Articular chondrocyte of knee joint (primary cell): ENCODE measurements around the gene SP2. TPM values are rescaled to one million over a fixed set of nuclear protein-coding genes. Genes with fewer than 3 reads are reported as not detected.

Experiments used
- total RNA-seq: library from RNA; depleted of rRNA; stranded (reverse); fragments of >200 nt; gene quantifications from 2 replicates; pipeline ENCODE4 v1.2.3, GENCODE V29; 2012

SP2 gene
- 2.2 and 2.6 TPM in 2 replicates for total RNA-seq

DNA sequence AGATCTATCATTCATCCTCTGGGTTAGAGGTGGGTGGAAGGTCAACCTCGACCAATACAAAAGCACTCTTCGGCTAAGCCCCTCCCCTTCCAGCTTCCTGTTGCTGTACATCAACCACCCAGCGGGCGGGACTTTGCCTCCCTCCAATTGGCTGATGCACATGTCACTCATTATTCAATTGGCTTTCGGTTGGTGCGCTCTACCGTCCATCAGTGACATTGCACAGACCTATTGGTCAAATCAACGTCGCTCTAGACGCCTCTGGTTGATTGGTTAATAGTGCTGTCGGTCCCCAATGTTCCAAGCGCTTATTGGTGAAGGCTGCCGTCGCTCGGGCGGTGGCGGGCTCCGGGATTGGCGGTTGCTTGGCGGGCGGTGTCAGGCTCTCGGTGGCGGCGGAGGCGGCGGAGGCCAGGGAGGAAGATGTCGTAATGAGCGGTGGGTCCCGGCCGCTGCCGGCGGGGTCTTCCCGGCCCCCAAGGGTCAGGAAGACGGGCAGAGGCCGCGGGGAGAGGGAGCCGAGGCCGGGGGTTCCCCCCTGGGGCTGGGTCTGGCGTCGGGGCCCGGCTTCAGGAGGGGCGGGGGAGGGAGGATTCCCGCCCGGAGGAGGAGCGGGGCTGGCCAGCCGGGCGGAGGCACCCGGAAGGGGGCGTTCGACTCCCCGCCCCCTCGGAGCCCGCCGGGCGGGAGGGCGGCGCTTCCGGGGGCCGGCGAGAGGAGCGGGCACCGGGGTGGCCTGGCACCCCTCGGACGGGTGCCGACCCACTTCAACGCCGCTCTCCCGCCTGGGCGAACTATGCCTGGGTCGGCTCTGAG, at the start of gene SP2:
Gene SP2, plus strand, starts transcription at position 381 of the 816 bp plus-strand sequence. Its CDS starts 51 bp downstream, at position 432.

GRCh38 chr17:47850692-47851573, 45.1 kb upstream of the SP2 start, which contains the start of gene SP6:
SP6 (minus strand) TSS chr17:47851163; CDS start chr17:47848429, 2,734 bp downstream.

DNA sequence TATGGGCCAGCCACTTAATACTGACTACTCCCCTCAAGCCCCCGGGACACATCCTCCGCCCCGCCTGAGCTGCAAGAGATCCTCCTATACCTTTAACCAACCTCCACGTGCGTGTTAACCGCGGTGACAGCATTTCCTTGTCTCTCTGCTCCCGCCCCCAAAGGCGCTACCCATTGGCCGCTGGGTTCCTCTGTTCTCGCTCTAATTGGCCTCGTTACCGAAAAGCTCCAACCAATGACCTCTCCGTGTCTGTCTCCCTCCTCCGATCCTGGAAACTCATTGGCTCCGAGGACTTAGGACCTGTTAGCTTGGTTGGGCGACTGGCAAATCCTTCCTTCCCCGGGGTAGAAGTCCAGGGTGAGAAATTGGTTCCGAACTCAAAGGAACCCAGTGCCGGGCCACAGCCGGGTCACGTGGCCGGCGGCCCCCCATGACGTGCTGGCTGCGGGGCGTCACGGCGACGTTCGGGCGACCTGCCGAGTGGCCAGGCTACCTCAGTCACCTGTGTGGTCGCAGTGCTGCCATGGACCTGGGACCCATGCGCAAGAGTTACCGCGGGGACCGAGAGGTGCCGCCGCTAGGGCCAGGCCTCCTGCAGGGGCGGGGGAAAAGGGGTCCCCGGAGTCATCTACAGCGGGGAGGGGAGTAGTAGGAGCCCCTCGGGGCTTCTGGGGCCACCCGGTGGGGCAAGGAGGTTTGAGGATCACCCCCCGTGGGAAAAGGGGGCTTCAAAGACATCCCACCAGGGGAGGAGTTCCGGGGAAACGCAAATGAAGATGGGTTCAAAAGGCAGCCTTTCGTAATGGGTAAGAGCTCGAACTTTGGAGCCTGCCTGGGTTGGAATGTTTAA, 45.4 kb downstream of the SP2 start, which contains the start of gene PNPO:
Gene PNPO, plus strand, starts transcription at position 326 of the 850 bp plus-strand sequence. Its CDS starts 105 bp downstream, at position 431.

DNA sequence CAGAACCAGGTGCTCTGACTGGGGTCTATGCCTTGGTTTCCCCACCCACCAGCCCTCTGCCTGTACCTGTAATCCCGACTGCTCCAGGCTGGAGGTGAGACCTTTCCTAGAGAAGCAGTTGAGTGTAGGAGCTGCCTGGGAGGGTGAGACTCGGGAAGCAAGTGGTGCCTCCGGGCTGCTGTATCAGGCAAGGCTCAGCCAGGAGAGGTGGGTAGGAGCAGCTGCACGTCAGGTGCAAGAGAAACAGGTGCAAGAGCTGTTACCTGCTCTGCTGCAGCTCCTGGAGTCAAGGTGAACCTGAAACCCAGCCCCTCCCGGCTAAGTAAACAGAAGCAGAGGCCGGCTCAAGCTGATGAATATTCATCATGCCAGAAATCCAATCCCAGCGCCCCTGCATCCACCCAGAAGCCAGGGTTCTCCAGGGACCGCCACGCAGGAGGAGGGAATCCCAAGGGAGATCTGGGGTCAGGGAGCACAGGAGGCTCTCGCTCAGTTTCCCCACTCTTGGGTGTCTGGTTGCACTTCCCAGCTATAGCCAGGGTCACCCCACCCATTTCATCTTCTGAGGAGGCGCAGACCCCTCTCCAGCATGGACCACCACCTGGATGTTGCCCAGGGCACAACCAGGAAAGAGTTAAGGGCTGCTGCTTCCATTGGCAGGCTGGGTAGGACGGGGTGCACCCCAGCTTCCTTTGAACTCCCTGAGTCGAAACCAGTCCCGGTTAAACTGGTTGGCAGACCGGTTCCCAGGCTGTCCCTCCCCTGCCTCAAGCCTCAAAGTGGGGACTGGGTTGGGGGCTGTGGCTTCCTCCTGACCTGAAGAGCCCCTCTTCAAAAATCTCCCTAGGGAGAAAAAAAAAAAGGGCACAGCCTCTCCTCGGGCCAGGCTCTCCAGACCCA, 61.8 kb downstream of the SP2 start, which contains the start of gene PRR15L:
Gene PRR15L, minus strand, starts transcription at position 293 of the 900 bp plus-strand sequence. CDS start 4,649 bp downstream, outside the sequence.

GRCh38 chr17:47970725-47971499, 74.9 kb downstream of the SP2 start, which contains the start of gene CDK5RAP3:
CDK5RAP3 (plus strand) TSS chr17:47971113; CDS start chr17:47971147, 34 bp downstream.

Other genes with a start within 250 kb of the SP2 start
- gene KPNB1, start 246.3 kb upstream of the SP2 start, total RNA-seq, result 282 and 311 TPM in 2 replicates
- 11.1 and 12.5 TPM in 2 replicates for gene TBKBP1, start 202.1 kb upstream of the SP2 start, total RNA-seq
- gene TBX21, start 163.0 kb upstream of the SP2 start, total RNA-seq, result not detected in 2 replicates
- 6.8 and 9.5 TPM in 2 replicates for gene OSBPL7, start 74.4 kb upstream of the SP2 start, total RNA-seq
- 31.5 and 33.6 TPM in 2 replicates for gene MRPL10, start 64.7 kb upstream of the SP2 start, total RNA-seq
- 0.11 and 0.13 TPM in 2 replicates for gene LRRC46, start 64.6 kb upstream of the SP2 start, total RNA-seq
- gene SCRN2, start 55.0 kb upstream of the SP2 start, total RNA-seq, result 29.4 and 36.5 TPM in 2 replicates
- gene SP6, start 45.1 kb upstream of the SP2 start, total RNA-seq, result 0.22 and 0.26 TPM in 2 replicates
- 46.6 and 47.6 TPM in 2 replicates for gene PNPO, start 45.3 kb downstream of the SP2 start, total RNA-seq
- 0.11 TPM in 1 of 2 replicates, not detected in the other for gene PRR15L, start 61.6 kb downstream of the SP2 start, total RNA-seq
- gene CDK5RAP3, start 74.9 kb downstream of the SP2 start, total RNA-seq, result 51.1 and 55.5 TPM in 2 replicates
- 174 and 180 TPM in 2 replicates for gene COPZ2, start 141.6 kb downstream of the SP2 start, total RNA-seq
- 150 and 167 TPM in 2 replicates for gene NFE2L1, start 152.1 kb downstream of the SP2 start, total RNA-seq
- gene CBX1, start 205.2 kb downstream of the SP2 start, total RNA-seq, result 52.4 and 53.0 TPM in 2 replicates
- 11.9 and 12.1 TPM in 2 replicates for gene SNX11, start 211.5 kb downstream of the SP2 start, total RNA-seq